Measurements from ENCODE around the gene CD46.
A peak's percentile ranks its signal among the peaks of the same experiment; 100 is the strongest.

DNA sequence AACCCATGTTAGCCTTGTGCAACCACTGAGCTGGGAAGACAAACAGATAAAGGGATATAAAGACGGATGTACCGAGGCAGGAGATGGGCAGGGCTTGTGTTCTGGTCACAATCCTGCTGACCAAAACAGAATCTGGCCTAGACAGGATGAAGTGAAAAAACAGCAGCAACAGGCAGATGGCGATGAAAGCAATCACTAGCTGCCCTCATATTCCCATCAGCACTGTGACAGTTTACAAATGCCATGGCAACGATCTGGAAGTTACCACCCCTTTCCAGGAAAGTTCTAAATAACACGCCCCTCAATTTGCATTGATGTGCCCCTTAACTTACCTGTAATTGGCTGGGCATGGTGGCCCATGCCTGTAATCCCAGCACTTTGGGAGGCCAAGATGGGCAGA, 40.6 kb upstream of the CD46 start:
- TF ChIP-seq, protein P1, sequence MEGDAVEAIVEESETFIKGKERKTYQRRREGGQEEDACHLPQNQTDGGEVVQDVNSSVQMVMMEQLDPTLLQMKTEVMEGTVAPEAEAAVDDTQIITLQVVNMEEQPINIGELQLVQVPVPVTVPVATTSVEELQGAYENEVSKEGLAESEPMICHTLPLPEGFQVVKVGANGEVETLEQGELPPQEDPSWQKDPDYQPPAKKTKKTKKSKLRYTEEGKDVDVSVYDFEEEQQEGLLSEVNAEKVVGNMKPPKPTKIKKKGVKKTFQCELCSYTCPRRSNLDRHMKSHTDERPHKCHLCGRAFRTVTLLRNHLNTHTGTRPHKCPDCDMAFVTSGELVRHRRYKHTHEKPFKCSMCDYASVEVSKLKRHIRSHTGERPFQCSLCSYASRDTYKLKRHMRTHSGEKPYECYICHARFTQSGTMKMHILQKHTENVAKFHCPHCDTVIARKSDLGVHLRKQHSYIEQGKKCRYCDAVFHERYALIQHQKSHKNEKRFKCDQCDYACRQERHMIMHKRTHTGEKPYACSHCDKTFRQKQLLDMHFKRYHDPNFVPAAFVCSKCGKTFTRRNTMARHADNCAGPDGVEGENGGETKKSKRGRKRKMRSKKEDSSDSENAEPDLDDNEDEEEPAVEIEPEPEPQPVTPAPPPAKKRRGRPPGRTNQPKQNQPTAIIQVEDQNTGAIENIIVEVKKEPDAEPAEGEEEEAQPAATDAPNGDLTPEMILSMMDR (conservative IDR thresholded peaks at IDR 0.05; ENCODE audit: low read depth, low read length), result 0 out of 2 replicates have a peak, but pooled peaks have one; percentile 14
- no peak for TF ChIP-seq EZH2 (IDR thresholded peaks at IDR 0.05; ENCODE audit: borderline replicate concordance, low read depth, low read length, poor library complexity, severe bottlenecking)
